ENCODE results near the gene PPARG.

DNA sequence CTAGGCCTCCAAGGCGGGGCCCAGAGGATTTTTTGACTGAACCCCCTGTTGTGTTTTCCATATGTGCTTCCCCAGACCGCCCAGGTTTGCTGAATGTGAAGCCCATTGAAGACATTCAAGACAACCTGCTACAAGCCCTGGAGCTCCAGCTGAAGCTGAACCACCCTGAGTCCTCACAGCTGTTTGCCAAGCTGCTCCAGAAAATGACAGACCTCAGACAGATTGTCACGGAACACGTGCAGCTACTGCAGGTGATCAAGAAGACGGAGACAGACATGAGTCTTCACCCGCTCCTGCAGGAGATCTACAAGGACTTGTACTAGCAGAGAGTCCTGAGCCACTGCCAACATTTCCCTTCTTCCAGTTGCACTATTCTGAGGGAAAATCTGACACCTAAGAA is 145.0 kb downstream of the PPARG start:
- TF ChIP-seq YY1 (IDR thresholded peaks at IDR 0.05; ENCODE audit: extremely low read depth, insufficient replicate concordance, low read depth, low read length) (no peak), POLR2A (IDR thresholded peaks at IDR 0.05; ENCODE audit: borderline replicate concordance, extremely low read depth, insufficient read depth, insufficient read length) (no peak), EZH2 (IDR thresholded peaks at IDR 0.05) (no peak), ZNF274 (IDR thresholded peaks at IDR 0.05; ENCODE audit: low read depth, low read length) (no peak), EGR1 (IDR thresholded peaks at IDR 0.05; ENCODE audit: low read depth) (no peak), POLR2AphosphoS5 (IDR thresholded peaks at IDR 0.05; ENCODE audit: low read depth, low read length) (no peak), ZFX (IDR thresholded peaks at IDR 0.05) (no peak), CEBPB (IDR thresholded peaks at IDR 0.05; ENCODE audit: low read depth) (no peak), SIN3A (IDR thresholded peaks at IDR 0.05; ENCODE audit: low read depth) (no peak), FOSL1 (IDR thresholded peaks at IDR 0.05; ENCODE audit: low read depth) (no peak)
- TF ChIP-seq, protein P1, sequence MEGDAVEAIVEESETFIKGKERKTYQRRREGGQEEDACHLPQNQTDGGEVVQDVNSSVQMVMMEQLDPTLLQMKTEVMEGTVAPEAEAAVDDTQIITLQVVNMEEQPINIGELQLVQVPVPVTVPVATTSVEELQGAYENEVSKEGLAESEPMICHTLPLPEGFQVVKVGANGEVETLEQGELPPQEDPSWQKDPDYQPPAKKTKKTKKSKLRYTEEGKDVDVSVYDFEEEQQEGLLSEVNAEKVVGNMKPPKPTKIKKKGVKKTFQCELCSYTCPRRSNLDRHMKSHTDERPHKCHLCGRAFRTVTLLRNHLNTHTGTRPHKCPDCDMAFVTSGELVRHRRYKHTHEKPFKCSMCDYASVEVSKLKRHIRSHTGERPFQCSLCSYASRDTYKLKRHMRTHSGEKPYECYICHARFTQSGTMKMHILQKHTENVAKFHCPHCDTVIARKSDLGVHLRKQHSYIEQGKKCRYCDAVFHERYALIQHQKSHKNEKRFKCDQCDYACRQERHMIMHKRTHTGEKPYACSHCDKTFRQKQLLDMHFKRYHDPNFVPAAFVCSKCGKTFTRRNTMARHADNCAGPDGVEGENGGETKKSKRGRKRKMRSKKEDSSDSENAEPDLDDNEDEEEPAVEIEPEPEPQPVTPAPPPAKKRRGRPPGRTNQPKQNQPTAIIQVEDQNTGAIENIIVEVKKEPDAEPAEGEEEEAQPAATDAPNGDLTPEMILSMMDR (IDR thresholded peaks at IDR 0.05 in 2 of 3, conservative IDR thresholded peaks at IDR 0.05 in 1 of 3; ENCODE audit: borderline replicate concordance in 1 of 3, insufficient read depth in 1 of 3, low read depth in 2 of 3, low read length in 2 of 3), result no peak
- TF ChIP-seq, protein P2, sequence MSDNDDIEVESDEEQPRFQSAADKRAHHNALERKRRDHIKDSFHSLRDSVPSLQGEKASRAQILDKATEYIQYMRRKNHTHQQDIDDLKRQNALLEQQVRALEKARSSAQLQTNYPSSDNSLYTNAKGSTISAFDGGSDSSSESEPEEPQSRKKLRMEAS (IDR thresholded peaks at IDR 0.05), result no peak
- TF ChIP-seq, protein P3, sequence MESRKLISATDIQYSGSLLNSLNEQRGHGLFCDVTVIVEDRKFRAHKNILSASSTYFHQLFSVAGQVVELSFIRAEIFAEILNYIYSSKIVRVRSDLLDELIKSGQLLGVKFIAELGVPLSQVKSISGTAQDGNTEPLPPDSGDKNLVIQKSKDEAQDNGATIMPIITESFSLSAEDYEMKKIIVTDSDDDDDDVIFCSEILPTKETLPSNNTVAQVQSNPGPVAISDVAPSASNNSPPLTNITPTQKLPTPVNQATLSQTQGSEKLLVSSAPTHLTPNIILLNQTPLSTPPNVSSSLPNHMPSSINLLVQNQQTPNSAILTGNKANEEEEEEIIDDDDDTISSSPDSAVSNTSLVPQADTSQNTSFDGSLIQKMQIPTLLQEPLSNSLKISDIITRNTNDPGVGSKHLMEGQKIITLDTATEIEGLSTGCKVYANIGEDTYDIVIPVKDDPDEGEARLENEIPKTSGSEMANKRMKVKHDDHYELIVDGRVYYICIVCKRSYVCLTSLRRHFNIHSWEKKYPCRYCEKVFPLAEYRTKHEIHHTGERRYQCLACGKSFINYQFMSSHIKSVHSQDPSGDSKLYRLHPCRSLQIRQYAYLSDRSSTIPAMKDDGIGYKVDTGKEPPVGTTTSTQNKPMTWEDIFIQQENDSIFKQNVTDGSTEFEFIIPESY (IDR thresholded peaks at IDR 0.05; ENCODE audit: extremely low read depth, insufficient replicate concordance, low read length), result no peak
